ENCODE measurements around the gene DPYSL5.

The DPYSL5 gene

GRCh38 chr2:26991717-26992116 is 143.8 kb downstream of the DPYSL5 start:
- TF ChIP-seq POLR2AphosphoS5 (IDR thresholded peaks at IDR 0.05; ENCODE audit: low read depth, low read length): no peak
- TF ChIP-seq TAF1 (IDR thresholded peaks at IDR 0.05; ENCODE audit: borderline replicate concordance, insufficient read depth, low read length): no peak

GRCh38 chr2:26993768-26994167 is 145.8 kb downstream of the DPYSL5 start:
- TF ChIP-seq SIN3A (IDR thresholded peaks at IDR 0.05; ENCODE audit: borderline replicate concordance, insufficient read depth, low read length) (no peak), REST (IDR thresholded peaks at IDR 0.05; ENCODE audit: insufficient read depth in 1 of 2, low read depth in 2 of 2, low read length in 2 of 2) (peak; percentile 83 to 93)

GRCh38 chr2:26994983-26995382 is 147.1 kb downstream of the DPYSL5 start:
- no peak for TF ChIP-seq SIN3A (IDR thresholded peaks at IDR 0.05; ENCODE audit: borderline replicate concordance, insufficient read depth, low read length)
- no peak for TF ChIP-seq REST (IDR thresholded peaks at IDR 0.05; ENCODE audit: insufficient read depth in 1 of 2, low read depth in 2 of 2, low read length in 2 of 2)
- TF ChIP-seq TAF1 (IDR thresholded peaks at IDR 0.05; ENCODE audit: borderline replicate concordance, insufficient read depth, low read length): no peak
- no peak for TF ChIP-seq POLR2AphosphoS5 (IDR thresholded peaks at IDR 0.05; ENCODE audit: low read depth, low read length)
- TF ChIP-seq FOXP2 (optimal IDR thresholded peaks at IDR 0.05; ENCODE audit: borderline replicate concordance, extremely low read depth, extremely low read length, insufficient read depth): no peak

GRCh38 chr2:26997394-26997793 is 149.5 kb downstream of the DPYSL5 start:
- TF ChIP-seq TAF1 (IDR thresholded peaks at IDR 0.05; ENCODE audit: borderline replicate concordance, insufficient read depth, low read length): no peak
- TF ChIP-seq SIN3A (IDR thresholded peaks at IDR 0.05; ENCODE audit: borderline replicate concordance, insufficient read depth, low read length): no peak

DNA sequence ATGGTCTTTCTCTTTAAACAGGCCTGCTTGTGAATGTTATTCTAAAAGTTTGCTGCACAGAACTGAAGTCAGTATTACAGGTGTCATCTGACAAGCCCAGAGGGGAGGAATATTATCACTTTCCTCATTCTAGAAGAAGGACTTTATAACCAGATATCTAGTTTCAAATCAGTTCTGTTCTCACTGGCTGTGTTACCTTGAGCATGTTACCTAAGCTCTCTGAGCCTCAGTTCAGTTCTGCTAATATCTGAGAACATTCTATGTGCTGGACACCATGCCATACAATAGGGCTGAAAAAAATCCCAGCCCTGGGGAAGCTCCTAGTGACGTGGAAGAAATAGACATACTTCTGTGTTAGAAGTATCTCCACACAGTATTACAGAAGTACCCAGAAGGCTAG is 150.4 kb downstream of the DPYSL5 start:
- TF ChIP-seq TAF1 (IDR thresholded peaks at IDR 0.05; ENCODE audit: borderline replicate concordance, insufficient read depth, low read length) (no peak), SIN3A (IDR thresholded peaks at IDR 0.05; ENCODE audit: borderline replicate concordance, insufficient read depth, low read length) (no peak), REST (IDR thresholded peaks at IDR 0.05; ENCODE audit: insufficient read depth in 1 of 2, low read depth in 2 of 2, low read length in 2 of 2) (no peak), FOXP2 (optimal IDR thresholded peaks at IDR 0.05; ENCODE audit: borderline replicate concordance, extremely low read depth, extremely low read length, insufficient read depth) (no peak), POLR2AphosphoS5 (IDR thresholded peaks at IDR 0.05; ENCODE audit: low read depth, low read length) (no peak)

Measured in PFSK-1 (cell line).